HG03521 (cell line): ENCODE results near the gene DENND1A.

ENCODE experiments used
- ATAC-seq: cut with Tn5 transposase; IDR thresholded peaks from one replicate; pipeline ENCODE4 v1.9.1; 2021; ENCODE audit warnings: mild to moderate bottlenecking, moderate library complexity; ENCODE audit not compliant: unreplicated experiment

DENND1A gene

DNA sequence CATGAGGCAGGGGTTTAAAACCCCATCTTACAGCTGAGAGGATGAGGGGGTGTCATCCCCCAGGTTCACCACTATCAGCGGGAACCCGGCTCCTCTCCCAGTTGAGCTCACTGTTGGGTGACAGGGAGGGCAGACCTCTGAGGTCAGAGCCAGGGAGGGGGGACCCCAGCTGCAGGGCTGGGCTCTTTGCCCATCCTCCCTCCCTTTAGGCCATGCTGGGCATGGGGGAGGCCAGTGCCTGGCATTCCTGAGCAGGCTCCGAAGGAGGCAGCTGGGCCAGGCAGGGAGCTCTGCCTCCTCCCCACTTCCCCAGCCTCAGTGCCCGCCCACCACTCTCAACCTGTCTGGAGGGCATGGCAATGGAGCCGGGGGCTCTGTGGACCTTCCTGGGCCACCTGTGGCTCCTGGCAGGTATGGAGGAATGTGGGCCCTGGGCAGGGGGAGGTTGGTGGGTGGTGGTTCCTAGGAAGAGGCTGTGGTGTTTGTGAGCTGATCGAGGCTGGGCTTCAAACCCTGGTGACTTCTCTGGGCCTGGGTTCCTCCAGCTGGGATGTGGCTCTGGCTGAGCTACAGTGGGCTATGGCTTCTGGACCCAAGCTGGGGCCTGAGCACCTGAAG is 561.3 kb downstream of the DENND1A start:
- no peak for ATAC-seq

DNA sequence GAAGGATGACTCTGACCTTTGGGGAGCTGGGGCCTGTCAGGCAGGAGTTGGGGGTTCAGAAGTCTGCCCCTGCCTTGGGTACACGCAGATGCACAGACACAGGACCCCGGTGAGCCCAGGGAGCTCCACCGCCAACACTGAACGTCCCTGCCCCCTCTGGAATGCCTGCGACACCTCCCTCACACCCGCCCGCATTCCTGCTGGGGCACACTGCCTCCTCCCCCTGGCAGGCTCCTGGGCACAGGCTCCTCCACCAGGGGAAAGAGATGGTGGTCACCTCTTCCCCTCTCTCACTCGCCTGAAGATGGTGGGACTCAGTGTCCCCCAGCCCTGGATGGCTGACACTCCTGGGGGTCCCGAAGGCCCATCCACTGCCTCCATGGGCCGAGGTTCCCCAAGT is 561.9 kb downstream of the DENND1A start:
- ATAC-seq, result no peak

DNA sequence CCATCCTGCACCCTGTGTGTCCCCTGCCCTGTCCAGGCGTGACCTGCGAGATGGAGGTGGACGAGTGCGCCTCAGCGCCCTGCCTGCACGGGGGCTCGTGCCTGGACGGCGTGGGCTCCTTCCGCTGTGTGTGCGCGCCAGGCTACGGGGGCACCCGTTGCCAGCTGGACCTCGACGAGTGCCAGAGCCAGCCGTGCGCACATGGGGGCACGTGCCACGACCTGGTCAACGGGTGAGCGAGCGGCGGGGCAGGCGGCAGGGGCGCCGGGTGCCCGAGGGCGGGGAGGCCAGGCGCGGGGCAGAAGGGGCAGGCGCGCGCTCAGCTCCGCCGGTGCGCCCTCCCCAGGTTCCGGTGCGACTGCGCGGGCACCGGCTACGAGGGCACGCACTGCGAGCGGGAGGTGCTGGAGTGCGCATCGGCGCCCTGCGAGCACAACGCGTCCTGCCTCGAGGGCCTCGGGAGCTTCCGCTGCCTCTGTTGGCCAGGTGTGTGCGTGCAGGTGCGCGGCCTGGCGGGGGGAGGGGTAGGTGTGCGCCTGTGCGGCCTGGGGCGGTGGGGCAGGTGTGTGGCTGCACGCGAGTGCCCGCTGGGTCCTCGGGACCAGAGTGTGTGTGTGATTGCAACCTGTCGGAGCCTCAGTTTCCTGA is 563.9 kb downstream of the DENND1A start:
- no peak for ATAC-seq

DNA sequence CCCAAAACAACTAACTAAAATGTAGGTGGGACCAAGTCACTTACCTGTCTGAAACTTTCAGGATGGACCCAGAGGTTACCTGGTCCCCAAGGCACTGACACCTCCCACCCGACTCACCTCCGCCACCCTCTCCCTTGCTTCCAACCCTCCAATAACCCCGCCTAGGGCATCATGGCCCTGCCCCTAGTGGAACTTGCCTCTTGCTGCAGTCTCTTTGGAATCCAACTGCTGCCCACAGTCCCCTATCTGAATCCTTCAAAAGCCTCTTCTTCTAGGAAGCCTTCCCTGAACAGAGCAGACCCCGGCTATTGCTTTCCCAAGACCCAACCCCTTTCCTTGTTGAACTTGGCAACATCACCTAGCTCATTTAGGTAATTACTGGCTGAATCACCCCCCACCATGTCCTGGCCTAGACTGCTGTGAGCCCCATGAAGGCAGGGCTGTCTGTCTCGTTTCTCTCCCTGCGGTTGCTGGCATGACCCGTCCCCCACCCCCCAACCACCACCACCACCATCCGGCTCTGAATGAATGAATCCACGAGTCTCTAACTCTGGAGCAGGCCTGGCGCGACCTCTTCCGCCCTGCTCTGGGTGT is 564.5 kb downstream of the DENND1A start:
- ATAC-seq, result no peak

DNA sequence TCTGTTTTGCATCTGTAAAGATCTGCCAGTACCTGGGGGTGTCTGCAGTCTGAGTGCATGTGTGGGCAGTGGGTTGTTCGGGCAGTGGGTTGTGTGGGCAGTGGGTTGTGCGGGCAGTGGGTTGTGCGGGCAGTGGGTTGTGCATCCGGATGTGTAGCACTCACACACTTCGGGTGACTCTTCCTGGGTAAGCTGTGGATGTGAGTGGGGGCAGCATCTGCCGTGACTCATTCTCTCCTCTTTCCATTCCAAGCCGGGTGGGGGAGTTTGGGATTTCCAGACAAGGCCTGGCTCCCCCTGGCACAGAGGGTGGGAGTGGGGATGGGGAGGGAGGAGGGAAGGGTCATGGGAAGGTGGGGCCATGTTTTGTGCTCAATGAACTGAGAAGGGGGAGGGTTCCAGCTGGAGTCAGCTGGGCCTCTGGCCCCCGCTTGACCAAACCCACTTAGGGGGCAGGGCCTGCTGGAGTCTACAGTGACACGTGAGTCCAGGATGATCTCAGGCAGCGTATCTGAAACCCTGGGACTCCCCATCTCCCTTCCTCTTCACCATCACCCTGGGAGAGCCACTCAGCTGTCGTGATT is 565.6 kb downstream of the DENND1A start:
- ATAC-seq, result no peak

DNA sequence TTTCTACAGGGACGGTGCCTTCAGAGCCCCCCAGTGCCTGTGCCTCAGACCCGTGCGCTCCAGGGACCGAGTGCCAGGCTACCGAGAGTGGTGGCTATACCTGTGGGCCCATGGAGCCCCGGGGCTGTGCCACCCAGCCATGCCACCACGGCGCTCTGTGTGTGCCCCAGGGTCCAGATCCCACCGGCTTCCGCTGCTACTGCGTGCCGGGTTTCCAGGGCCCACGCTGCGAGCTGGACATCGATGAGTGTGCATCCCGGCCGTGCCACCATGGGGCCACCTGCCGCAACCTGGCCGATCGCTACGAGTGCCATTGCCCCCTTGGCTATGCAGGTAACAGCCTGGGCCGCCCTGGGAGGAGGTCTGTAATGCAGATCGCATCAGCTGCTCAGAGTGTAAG is 567.1 kb downstream of the DENND1A start:
- ATAC-seq, result no peak

DNA sequence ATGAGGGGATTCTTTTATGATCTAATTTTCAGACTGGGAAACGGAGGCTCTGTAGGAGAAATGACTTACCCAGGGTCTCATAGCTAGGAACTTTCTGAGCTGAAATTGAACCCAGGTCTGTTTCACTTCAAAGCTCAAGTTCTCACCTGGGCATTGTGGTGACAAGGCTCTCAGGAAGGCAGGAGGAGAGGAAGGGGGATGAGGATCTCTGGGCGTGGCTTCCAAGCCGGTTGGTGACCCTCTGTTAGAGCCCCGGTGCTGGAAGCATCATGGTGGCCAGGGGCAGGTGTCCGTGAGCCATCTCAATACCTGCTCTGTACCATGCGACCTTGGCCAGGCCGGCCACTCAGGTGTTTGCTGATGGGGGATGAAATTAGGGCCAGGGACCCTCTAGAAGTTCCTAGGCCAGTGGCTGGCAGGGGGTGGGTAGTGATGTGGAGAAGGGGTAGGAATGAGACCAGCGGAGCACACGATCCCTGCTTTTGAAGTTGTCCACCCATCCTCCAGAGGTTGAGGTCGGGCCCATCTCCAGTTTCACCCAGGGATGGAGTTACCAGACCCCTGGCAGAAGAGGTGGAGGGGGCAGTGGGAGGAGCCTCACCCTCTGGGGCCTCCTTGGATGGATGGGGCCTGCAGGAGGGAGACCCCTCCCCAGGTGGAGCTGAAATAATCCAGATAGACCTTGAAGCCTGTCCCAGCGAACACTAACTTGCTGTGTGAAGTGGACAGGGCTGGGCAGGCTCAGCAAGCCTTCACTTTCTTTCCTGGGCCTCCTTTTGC is 568.0 kb downstream of the DENND1A start:
- no peak for ATAC-seq

DNA sequence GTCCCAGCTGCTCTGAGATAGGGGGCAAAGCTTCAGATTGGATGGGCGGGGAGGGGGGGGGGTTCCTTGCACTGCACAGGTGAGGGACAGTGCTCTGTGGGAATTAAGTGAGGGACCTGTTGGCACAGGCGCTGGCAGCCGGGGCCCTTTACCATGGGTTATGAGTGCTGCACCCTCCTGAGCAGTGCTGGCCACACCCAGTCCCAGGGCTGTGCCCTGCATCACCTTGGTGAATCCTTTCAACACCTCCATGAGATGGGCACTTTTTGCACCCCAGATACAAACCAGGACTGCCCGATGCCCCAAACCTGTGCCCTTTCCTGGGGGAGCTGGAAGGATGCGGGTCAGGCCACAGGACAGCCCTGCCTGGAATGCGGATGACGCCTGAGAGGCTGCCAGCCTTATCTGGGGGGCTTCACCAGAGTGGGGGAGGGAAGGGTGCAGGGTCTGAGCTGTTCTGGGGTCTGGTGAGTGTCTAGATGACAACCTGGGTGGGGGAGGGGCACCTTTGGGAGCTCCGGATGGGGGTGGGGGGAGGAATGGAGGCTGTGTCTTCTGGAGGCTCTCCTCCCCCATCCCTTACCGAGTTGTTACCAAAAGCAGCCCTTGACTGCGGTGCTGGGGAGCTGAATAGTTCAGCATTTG is 568.7 kb downstream of the DENND1A start:
- no peak for ATAC-seq

DNA sequence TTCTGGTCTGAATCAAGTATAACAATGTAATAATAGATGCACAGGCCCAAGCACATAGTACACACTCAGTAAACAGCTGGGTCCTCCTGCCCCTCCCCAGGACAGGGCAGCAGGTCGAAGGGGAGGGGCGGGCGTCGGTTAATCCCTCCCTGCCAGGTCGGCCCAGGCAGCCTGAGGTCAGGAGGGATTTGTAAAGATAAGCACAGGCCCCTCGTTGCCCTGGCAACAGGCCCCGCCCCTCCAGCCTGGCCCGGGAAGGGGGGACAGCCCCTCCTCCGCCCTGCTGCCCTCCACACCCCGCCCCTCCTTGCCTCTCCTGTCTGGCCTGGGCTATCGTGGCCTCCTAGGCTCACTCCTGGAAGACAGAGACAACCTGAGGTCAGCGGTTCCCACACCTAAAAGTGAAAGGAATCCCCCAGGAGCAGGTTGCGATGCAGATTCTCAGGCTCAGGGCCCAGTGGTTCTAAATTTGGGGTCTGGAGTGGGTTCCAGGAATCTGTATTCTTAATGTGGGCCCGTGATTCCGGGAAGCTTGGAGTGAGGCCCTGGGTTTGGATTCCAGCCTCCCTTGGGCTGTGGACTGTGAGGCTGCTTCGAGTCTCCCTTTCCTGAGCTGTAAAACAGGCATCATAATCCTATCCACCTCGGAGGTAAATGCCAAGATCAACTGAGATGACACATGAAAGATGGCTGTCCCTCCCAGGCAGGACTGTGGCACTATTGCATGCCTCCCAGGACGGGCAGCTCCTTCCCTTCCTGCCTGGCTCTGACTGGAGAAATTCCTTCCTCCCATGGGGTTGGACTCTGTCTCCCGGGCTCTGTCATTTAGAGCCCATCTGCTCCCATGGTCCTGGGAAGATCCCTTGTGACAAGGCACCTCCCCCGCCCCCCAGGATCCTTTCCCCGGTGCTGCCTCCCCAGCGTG is 569.5 kb downstream of the DENND1A start:
- no peak for ATAC-seq

DNA sequence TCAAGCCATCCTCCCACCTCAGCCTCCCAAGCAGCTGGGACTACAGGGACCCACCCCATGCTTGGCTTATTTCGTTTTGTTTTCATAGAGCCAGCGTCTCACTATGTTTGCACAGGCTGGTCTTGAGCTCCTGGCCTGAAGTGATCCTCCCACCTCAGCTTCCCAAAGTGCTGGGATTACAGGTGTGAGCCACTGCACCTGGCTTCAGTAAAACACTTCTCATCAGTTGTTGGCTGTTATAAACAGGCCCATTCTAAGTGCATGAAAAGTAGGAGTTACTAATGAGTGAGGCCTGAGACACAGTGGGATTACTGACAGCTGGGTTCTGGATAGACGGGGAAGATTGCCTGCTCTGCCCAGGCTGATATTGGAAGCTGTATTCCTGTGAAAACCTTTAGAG is 570.4 kb downstream of the DENND1A start:
- no peak for ATAC-seq

DNA sequence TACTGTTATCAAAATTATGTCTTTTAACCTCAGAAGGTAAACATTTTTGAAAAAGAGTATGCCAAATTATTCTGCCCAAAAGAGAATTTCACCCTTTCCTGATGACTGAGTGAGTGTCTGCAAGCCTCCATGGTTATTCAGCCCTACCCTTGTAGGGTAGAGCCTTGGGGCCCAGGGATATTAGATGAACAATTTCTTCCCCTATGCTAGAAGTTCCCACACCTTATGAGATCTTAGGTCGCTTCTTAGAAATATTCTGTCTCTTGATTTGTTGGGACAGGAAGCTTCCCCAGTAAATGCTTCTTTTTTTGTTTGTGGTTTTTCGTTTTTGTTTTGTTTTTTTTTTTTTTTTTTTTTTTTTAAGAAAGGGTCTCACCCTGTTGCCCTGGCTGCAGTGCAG is 570.8 kb downstream of the DENND1A start:
- no peak for ATAC-seq

DNA sequence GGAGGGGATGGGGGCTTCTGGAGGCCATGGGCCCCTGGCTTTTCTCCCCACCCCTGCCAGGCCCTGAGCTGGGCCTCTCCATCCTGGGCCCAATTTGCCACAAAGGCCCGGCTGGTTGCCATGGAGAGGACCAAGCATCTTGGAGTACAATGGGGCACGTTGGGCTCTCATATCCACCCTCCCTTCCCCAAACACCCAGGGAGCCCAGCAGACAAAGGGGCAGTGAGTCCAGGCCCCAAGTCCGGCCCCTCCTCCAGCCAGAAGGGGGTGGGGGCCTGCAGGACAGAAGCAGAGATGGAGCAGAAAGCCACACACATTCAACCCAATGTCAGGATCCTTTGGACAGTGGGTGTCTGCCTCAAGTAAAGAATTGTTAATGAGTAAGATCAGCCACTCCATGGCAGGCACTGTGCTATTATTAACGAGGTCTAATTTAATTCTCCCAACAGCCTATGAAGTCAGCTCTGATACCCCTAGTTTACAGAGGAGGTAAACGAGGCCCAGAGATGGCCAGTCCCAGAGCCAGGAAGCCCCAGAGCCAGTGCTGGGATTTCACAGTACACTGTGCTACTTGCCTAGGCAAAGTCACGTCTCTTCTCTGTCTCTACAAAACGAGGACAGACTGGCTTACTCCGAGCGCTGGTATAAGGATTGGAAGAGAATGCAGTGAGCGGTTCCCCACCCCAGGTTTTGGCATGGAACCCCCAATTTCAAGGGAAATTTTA is 571.6 kb downstream of the DENND1A start:
- no peak for ATAC-seq

DNA sequence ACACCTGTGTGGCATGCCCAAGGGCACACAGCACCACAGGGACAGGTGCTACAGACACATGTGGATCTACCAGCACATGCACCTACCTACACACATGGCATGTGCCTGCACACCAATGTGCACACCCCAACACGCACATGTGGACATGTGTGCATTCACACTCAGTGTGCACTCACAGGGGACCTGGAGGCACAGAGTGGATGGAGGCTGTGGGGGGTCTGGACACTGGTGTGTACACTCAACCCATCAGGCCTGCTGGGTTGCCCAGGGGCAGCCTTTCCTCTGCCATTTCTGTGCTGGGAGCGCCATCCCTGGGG is 572.2 kb downstream of the DENND1A start:
- ATAC-seq, result no peak

DNA sequence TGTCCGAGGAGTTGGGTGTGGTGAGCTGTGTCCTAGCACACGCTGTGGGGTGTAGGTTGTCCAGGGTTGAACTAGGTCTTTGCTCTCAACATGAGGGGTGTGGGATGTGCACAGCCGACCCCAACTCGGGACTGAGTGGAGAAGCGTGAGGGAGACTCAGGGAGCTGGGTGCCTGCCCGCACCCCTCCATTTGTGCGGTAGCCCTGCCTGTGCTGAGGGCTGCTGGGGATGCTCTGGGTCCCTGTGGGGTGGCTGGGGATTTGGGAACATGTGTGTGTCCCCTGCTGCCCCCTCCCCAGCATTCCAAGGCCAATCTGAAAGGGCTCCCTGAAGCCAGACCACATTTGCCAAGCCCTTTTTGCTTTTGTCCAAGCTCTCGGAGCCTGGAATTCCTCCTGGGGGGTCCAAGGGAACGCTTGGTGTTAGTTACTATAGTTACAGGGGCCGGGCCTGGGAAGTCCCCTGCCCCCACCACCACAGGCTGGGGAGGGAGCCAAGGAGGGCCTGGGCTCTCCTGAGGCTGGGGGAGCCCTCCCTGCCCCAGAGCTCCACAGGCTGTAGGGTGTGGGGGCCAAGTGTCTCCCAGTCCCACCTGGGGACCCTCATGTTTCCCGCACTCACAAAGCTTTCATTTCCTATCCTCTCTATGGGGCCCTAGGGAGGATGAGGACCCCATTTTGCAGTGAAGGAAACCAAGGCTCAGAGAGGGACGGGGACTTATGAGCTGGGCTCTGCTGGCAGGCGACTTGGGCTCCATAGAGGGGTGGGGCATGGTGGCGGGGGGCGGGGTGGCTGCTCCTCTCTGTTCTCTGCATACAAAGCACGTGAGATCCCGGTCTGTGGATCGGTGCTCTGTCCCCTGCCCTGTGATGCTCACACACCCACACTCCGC is 572.8 kb downstream of the DENND1A start:
- ATAC-seq, result no peak

DNA sequence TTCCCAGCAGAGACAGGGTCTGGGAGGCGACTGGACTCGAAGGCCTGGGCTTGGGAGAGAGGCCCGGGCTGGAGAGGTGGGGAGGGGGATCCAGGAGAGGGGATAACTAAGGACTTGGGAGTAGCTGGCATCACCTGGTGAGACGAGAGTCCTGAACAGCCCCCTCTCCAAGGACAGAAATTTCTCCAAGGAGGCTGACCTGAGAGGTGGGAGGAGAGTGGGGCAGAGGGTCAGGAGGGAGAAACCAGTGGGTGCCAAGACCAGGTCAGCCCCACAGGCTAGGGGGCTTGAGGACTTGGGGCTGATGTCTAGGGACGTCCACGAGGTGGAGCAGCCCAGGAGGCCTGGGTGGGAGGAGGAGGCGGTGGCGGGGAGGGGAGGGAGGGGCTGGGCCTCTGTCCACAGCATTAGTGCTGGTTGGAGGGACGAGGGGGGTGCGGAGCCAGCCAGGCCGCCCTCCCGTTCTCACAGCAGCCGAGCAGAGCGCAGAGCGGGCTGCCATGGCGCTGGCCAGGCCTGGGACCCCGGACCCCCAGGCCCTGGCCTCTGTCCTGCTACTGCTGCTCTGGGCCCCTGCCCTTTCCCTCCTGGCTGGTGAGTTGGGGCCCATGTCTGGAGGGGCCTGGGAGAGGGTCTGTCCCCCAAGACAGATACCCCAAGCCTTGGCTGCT is 574.0 kb downstream of the DENND1A start, which contains the start of gene CRB2:
CRB2 (plus strand) TSS at position 437 of the 671 bp plus-strand sequence; CDS start at position 501, 64 bp downstream.
- no peak for ATAC-seq

DNA sequence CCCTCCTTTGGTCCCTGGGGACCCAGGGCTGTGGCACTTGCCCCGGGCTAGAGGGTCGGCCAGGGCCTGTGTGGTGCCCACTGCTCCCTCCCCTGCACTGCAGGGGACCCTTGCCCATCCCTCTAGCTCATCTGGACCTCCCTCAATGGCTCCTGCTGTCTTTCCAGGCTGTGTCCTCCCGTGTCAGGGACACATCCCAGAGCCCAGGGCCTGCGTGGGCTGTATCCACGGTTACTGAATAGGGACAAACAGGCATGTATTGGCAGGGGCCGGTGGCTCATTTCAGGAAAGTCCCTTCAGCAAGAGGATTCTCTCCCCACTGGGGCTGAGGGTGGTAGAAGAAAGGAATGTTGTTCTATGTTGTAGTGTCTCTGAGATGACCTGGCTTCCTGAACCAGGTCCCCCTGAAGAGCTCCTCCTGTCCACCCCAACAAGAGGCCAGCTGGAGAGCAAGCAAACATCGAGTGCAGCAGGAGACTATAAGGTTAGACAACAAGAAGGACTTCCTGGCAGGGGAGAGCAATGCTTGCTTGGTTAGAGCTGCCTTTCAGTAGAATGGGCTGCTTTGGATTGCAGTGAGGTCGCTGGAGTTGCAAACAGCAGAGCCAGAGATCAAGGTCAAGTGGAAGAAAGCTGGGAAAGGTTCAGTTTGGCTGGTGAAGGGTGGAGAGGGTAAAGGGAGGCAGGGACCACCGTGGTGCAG is 575.0 kb downstream of the DENND1A start:
- no peak for ATAC-seq

DNA sequence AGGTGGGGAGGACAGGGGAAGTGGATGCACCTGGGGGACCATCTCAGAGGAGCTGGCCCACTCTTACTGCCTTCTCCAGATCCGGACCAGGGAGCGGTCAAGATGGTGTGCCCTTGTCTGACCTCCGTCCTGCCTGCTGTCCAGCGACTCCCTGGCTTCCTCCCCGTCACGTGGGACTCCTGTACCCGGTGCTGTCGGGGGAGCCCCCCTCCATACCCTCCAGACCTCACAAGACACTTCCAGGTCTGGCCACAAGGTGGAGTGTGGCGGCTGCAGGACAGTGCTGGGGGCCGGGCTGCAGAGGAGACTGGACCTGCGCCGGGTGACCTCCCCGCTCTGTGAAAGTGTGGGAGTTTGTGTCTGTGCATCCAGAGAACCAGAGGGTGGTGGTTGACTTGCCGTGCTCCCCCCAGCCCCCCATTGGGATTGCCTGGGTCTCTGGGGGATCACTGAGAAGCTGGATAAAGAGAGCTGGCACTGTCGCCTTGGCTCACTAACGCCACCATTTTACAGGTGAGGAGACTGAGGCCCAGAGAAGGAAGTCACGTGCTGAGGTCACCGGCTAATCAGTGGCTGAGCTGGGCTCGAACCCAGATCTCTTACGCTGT is 575.8 kb downstream of the DENND1A start:
- no peak for ATAC-seq
